GM12873 (cell line): ENCODE data around the gene CRLF1.

Experiments used
- TF ChIP-seq, protein P1 (sequence below): IDR thresholded peaks from 2 replicates; pipeline ENCODE4 v1.5.1; 2012; ENCODE audit warnings: low read depth, mild to moderate bottlenecking, moderate library complexity, low read length, control low read depth; ENCODE audit not compliant: insufficient read depth; ENCODE audit errors: missing control alignments

CRLF1 gene, protein sequence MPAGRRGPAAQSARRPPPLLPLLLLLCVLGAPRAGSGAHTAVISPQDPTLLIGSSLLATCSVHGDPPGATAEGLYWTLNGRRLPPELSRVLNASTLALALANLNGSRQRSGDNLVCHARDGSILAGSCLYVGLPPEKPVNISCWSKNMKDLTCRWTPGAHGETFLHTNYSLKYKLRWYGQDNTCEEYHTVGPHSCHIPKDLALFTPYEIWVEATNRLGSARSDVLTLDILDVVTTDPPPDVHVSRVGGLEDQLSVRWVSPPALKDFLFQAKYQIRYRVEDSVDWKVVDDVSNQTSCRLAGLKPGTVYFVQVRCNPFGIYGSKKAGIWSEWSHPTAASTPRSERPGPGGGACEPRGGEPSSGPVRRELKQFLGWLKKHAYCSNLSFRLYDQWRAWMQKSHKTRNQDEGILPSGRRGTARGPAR

DNA sequence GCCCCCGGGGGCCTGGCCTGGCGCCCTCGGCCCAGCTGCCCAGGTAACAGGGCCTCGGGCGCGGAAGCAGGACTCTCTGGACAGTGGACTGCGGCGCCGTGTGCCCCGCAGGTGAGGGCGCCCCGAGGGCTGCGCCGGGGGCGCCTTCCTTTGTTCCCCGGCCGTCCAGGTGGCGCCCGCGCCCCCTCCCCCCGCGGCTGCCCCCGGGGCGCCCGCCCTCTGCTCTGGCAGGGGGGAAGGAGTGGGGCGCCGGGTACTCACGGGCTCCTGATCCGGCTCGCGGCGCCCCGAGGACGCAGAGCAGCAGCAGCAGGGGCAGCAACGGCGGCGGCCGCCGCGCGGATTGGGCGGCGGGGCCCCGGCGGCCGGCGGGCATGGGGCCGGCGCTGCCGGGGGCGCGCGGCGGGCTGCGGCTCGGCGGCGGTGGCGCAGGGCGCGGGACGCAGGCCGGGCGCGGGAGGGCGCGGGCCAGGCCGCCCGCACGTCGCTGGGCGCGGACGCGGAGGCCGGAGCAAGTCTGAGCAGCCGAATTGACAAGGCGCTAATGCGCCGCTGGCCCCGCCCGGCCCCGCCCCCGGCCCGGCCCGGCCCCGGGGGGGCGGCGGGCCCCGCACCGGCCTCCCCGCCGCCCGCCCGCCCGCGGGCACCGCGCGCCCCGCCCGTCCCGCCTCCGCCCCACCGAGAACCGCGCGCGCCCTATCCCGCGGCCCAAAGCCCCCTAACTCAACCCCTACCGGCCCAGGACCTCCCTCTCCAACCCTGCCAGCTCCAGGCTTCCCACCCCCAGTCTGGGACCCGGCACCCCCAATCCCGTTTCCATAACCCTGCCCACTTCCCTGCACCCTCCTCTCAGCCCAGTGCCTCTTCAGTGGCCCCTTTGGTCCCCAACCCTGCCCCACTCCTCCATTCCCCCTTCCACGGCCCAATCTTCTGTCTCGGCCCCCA is at the start of gene CRLF1:
Gene CRLF1 (minus strand): TSS at position 519 of the 945 bp plus-strand sequence. CDS start 143 bp downstream, at position 376.
- TF ChIP-seq, protein P1, sequence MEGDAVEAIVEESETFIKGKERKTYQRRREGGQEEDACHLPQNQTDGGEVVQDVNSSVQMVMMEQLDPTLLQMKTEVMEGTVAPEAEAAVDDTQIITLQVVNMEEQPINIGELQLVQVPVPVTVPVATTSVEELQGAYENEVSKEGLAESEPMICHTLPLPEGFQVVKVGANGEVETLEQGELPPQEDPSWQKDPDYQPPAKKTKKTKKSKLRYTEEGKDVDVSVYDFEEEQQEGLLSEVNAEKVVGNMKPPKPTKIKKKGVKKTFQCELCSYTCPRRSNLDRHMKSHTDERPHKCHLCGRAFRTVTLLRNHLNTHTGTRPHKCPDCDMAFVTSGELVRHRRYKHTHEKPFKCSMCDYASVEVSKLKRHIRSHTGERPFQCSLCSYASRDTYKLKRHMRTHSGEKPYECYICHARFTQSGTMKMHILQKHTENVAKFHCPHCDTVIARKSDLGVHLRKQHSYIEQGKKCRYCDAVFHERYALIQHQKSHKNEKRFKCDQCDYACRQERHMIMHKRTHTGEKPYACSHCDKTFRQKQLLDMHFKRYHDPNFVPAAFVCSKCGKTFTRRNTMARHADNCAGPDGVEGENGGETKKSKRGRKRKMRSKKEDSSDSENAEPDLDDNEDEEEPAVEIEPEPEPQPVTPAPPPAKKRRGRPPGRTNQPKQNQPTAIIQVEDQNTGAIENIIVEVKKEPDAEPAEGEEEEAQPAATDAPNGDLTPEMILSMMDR: no peak

DNA sequence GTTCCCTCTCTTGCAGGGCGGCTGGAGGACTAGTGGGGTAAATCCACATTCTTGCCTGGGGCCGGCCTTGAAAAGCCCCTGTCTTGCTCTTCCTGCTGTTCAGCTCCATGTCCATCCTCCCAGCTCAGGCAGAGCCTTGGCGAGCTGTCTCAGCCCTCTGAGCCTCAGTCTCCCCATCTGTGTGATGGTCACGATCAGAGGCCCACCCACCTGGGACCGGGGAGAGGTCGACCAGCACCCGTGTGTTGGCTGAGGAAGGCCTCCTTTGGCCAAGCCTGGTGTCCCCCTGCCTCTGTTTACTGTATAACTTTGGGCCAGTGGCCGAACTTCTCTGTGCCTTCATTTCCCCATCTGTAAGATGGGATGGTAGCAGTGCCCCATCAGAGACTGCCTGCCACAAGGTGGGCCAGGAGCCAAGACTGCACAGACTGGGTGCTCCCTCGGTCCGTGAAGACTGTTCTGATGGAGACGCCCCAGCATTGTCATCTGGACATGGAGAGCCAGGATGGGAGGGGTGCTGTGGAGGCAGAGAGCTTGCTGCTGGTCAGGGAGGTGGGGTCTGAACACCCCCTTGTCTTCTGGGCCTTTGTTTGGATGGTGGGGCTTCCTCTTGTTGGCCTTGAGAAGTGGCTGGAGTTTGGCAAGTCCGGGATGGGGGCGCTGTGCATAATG is 48.7 kb upstream of the CRLF1 start:
- TF ChIP-seq, protein P1: no peak

DNA sequence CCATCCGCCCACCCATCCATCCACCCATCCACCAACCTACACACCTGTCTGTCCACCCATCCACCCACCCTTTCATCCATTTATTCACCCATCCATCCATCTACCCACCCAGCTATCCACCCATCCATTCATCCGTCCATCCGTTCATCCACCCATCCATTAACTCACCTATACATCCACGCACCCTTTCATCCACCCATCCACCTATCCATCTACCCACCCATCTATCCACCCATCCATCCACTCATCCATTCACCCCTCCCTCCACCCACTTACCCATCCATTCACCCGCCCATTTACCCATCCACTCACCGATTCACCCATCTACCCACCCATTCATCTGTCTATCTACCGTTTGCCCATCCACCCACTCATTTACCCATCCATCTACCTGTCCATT is 47.9 kb upstream of the CRLF1 start:
- TF ChIP-seq, protein P1: no peak

DNA sequence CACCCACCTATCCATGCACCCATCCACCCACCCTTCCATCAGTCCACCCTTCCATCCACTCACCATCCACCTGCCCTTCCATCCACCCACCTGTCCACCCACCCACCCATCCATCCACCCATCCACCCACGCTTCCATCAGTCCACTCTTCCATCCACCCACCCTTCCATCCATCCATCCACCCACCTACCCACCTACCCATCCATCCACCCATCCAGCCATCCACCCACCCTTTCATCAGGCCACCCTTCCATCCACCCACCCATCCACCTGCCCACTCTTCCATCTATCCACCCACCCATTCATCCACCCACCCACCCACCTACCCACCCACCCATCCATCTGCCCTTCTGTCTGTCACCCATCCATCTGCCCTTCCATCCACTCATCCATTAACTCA is 47.3 kb upstream of the CRLF1 start:
- TF ChIP-seq, protein P1: no peak

DNA sequence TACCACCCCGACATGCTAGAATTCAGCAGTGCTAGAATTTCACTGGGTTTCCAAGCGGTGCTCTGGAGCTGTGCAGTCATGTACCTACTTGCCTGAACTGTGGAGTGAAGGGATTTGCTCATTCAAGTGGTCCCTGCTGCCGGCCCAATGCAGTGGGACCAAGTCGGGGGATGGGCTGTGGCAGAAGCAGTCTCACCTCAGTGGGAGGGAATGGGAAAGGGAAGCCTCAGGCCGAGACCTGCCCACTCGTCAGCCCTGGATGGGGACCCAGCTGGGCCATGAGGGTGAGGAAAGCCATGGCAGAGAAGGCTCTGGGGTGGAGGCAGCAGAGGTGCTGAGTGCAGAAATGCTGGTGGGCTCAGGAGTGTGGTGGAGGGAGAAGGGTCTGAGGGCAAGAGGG is 45.1 kb upstream of the CRLF1 start:
- TF ChIP-seq, protein P1: no peak

DNA sequence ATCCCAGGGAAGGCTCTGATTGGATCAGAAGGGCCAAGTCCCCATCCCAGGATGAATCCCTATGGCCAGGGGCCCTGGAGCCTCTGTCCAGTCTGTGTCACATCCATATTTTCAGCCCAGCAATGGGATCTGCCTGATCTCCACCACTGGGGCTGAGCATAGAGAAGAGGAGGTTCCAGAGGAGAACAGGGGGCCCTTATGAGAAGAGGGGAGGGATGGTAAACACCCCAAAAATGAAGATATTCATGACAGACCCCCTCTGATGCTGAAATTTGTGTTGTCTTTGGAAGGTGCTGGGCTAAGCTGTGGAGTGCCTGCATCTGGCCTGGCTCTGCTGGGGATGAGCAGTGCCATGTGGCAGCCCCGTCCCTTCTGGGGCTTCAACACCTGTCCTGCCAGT is 44.7 kb upstream of the CRLF1 start:
- TF ChIP-seq, protein P1: no peak

DNA sequence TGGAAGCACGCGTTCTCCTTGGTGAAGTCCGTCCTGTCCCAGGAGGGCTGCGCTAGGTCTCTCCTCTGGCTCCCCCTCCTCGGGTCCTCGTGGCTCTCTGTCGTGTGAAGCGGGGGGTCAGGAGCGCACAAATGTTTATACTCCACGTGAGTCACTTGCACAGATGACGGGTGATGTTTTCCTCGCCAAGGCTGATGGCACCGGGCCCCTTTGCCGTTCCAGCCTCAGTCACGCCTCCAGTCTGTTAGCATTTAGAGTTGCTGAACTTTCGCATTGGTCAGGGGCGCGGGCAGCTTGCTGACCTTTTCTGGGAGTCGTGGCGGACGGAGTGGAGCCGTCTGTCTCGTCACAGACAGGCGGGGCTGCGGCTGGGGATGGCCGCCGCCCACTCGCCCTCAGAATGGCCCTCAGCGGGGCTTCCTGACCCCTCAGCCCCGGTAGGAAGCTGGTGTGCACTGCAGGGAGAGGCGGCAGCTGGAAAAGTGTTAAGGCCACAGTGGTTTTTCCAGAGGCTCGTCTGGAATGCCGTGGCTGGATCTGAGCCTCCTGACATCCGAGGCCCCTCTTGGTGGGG is 44.0 kb upstream of the CRLF1 start:
- TF ChIP-seq, protein P1: no peak
